HPDE6-E6E7 (cell line): ENCODE data around the gene OR11G2.
"Not testable (repeated sequence)": the region's sequence is repeated elsewhere in the genome, so short reads cannot be mapped to it uniquely, and the experiment has no call there.

ENCODE experiments used
- DNase-seq: peaks from one replicate; pipeline ENCODE4 v3.0.0; 2011; ENCODE audit warnings: missing footprints; ENCODE audit errors: extremely low spot score

Gene OR11G2

GRCh38 chr14:20223410-20223809 lies 32.7 kb downstream of the OR11G2 start, which contains the start of gene OR11H6:
TSS of gene OR11H6 (plus strand) at chr14:20223710. CDS start at chr14:20223710, 0 bp downstream.
- no peak for DNase-seq

- no peak for DNase-seq
Observed at GRCh38 chr14:20228681-20229080, 38.0 kb downstream of the OR11G2 start, which contains the start of gene OR11H7. TSS of gene OR11H7 (plus strand) at chr14:20228981.

- DNase-seq = not testable (repeated sequence)
Observed at GRCh38 chr14:20235415-20235814, 44.7 kb downstream of the OR11G2 start.

GRCh38 chr14:20247646-20248246 lies 57.0 kb downstream of the OR11G2 start:
- peak; percentile 34 for DNase-seq
